Measurements from ENCODE around the gene TNFAIP3.

TNFAIP3 gene

DNA sequence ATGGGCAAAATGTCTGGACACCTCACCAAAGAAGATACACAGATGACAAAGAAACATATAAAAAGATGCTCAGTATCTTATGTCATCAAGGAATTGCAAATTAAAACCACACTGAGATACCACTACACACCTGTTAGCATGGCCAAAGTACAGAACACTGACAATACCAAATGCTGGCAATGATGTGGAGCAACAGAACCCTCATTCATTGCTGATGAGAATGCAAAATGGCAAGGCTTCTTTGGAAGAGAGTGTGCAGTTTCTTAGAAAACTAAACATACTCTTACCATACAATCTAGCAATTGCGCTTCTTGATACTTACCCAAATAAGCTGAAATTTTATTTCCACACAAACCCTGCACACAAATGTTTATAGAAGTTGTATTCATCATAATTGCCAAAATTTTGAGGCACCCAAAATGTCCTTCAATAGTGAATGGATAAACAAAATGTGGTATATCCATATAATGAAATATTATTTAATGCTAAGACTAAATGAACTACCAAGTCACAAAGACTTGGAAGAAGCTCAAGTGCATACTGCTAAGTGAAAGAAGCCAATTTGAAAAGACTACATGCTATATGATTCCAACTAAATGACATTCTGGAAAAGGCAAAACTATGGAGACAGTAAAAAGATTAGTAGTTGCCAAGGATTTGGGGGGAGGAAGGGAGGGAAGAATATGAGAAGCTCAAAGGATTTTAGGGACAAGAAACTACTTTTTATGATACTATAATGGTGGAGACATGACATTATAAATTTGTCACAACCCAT is 50.7 kb downstream of the TNFAIP3 start:
- Mint-ChIP-seq H3K4me3 (no peak overlapping the region), H3K27me3 (no peaks in the 10 kb centered on the region), H3K4me1 (ENCODE audit: low read depth) (peaks cover 25% of the 10 kb centered on the region), H3K36me3 (ENCODE audit: low read depth) (peaks cover 2% of the 10 kb centered on the region), H3K9me3 (peaks cover 11% of the 10 kb centered on the region), H3K27ac (no peak overlapping the region)
- DNase-seq: no peak

DNA sequence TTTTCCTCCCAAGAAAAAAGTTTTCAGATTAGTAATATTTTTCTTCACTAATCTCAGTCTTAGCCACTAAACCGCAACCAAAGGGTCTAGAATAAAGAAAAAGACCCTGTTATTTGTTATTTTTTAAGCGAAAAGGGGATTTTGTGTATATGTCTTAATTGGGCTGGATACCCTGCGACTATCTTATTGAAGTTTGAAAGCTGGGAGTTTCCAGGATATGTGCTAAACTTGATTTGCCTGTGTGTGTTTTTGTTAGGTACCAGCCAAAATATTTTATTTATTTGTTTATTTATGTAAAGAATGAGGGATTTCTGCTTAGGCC is 52.4 kb downstream of the TNFAIP3 start:
- Mint-ChIP-seq H3K36me3 (ENCODE audit: low read depth) (no peaks in the 10 kb centered on the region), H3K4me1 (ENCODE audit: low read depth) (peaks cover 33% of the 10 kb centered on the region), H3K4me3 (no peak overlapping the region), H3K27me3 (no peaks in the 10 kb centered on the region), H3K9me3 (peaks cover under 1% of the 10 kb centered on the region), H3K27ac (no peak overlapping the region)
- DNase-seq: no peak

DNA sequence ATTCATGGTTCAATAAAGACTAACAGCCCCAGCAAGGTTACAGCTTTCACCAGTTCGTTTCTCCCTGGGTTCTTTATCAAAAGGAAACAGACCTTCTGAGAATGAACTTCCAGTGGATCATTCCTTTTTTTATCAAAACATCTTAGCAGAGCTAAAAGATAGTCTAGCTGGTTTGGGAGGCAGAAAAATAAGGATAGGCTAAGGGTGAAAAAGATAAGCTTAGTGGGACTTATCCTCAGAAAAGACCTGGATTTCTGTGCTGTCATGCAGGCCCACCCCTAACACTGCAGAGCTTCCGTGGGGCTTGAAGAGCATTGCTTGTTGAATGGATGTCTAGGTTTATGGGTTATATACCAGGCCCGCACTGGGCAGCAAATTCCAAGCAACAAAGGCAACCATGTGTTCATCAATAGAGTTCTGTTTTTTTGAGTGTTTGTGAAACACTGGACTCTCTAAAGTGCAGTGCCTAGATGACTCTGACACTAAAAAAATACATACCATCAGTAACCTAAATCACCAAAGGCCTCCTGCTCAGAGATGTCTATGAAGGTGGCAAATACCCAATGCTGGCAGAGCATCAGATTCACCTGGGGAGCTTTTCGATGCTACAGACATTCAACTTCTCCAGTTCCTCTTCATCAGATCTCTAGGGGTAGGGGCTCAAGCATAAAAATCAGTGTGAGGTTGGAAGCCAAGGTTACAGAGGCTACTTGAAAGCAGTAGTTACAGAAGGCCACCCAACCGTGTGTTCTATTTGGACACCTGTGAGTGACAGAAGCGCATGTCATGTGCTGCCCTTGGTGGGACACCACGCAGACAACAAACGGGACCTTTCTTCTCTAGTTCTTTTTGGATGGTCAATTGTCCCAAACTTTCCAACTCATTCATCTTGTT is 53.0 kb downstream of the TNFAIP3 start:
- DNase-seq: no peak
- H3K36me3 Mint-ChIP-seq (ENCODE audit: low read depth): no peaks in the 10 kb centered on the region
- no peaks in the 10 kb centered on the region for H3K27me3 Mint-ChIP-seq
- no peak overlapping the region for H3K27ac Mint-ChIP-seq
- no peaks in the 10 kb centered on the region for H3K9me3 Mint-ChIP-seq
- peaks cover 37% of the 10 kb centered on the region for H3K4me1 Mint-ChIP-seq (ENCODE audit: low read depth)
- H3K4me3 Mint-ChIP-seq: no peak overlapping the region

DNA sequence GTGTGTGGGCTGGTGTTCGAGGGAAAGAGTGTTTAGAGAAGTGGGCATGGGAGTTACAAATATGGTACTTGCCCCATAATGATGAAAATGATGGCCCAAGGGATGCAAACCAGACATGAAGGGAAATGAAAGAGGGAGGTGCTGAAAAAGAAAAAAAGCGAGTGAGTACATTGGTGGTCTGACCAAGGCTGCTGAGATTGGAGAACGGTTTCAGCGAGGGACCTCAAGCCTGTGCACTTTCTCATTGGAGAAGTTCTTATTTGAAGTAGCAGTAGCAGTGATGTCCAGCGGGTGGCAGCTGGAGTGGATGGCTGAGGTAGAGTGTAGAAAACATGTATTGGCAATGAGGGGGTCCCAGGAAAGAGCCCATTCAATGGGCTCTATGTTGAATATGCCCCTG is 54.8 kb downstream of the TNFAIP3 start:
- Mint-ChIP-seq H3K9me3 (no peaks in the 10 kb centered on the region), H3K4me3 (no peak overlapping the region), H3K27ac (no peak overlapping the region), H3K4me1 (ENCODE audit: low read depth) (peaks cover 50% of the 10 kb centered on the region), H3K36me3 (ENCODE audit: low read depth) (no peaks in the 10 kb centered on the region), H3K27me3 (no peaks in the 10 kb centered on the region)
- DNase-seq: no peak

DNA sequence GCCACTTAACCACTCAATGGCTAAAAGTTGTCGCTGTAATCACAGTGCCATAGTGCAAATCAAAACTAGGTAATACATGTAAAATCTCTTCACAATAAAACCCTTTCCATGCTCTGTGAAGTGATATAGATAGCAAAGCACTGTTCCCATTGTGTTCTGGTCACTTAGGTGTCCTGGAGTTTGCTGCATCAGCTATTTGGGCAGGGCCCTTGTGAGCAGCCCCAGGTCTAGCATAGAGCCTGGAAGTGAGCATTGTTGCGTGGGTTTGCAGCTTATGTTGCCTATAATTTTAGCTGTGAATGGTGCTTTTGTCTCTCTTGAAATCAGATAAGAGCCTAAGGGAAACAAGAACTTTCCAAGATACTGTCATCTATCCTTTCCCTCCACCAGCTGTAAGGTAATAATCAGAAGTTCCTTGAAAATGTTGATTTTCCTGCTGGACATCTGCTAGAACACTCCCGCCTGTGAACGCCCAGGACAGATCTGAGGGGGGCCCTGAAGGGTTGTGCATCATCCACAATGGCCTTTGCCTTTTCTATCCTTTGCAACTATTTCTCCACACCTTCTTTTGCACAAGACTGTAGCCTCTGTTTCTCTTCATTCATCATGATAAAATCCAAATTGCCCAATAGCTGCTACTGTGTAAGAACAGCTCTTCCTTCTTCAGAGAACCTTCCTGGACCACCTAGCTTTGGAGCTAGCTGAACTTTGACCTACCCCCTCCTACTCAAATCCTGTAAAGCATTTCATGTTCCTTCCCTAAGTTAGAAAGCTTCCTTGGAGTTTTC is 57.0 kb downstream of the TNFAIP3 start:
- Mint-ChIP-seq H3K27me3 (no peaks in the 10 kb centered on the region), H3K36me3 (ENCODE audit: low read depth) (no peaks in the 10 kb centered on the region), H3K4me3 (no peak overlapping the region), H3K9me3 (no peaks in the 10 kb centered on the region), H3K4me1 (ENCODE audit: low read depth) (peaks cover 65% of the 10 kb centered on the region), H3K27ac (no peak overlapping the region)
- DNase-seq: no peak

DNA sequence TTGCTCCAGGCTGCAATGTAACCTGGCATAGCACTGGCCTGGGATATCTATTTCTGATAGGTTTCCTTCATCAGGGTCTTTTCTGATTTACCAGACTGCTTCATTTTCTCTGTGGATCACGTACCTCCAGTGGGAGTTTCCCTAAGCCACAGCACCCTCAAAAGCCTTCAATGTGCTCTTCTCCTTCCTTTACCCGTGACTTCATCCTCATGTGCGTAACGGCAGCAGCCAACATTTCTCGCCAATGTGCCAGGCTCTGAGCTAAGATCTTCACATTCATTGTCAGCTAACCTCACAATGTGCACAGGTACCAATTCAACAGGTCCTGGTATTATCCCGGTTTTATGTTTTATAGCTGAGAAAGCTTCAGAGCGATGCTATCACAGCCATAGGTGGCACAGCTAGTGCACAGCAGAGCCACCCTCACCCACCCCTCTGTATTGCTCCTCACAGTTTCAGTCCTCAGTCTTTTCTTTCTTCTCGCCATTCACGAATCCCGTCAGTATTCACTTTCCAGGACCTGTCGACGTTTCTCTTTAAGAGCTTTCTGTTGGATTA is 58.2 kb downstream of the TNFAIP3 start:
- DNase-seq: no peak
- Mint-ChIP-seq H3K4me1 (ENCODE audit: low read depth) (peaks cover 62% of the 10 kb centered on the region), H3K27me3 (no peaks in the 10 kb centered on the region), H3K4me3 (no peak overlapping the region), H3K27ac (no peak overlapping the region), H3K9me3 (no peaks in the 10 kb centered on the region), H3K36me3 (ENCODE audit: low read depth) (no peaks in the 10 kb centered on the region)

DNA sequence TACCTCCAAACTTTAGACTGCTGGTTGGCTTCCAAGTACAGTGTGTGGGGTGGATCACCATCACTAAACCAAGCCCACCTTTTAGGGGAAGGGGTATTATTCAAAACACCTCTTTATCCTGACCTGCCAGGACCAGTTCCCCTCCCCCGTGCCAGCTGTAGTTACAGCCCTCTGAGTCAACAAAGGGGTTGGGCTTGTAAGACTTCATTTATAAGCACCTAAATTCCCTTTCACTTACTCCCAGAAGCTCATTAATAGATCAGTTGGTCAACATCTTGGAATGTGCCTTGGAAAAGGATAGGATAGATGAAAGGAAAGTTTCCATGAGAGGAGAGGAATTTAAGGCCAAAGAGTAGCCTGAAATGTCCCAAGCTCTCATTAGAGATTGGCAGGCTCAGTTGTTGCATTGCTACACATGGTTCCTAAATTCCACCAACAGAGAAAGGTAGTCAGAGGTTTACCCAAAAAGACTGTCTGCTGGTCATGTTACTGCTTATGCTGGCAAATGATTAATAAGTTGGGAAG is 59.2 kb downstream of the TNFAIP3 start:
- Mint-ChIP-seq H3K27ac (peak overlapping the region; percentile 96), H3K36me3 (ENCODE audit: low read depth) (no peaks in the 10 kb centered on the region), H3K27me3 (no peaks in the 10 kb centered on the region), H3K4me1 (ENCODE audit: low read depth) (peaks cover 61% of the 10 kb centered on the region), H3K9me3 (no peaks in the 10 kb centered on the region), H3K4me3 (no peak overlapping the region)
- DNase-seq: no peak

DNA sequence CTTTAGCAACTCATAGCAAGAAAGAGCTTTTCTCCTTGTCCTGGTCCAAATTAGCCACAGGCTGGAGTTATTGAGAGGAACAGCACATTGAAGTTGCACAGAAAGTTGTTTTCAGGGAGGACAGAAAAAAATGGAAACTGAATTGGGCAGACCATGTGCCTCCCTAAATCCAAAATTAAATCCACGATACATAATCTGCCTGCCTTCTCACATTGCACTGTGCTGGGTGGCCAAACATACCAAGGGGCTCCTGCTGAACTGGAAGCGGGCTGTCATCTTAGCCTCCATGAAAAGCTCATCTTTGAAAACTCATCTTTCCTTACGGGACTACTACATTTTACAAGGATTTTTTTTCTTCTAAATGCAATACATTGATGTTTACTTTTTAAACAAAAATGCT is 59.9 kb downstream of the TNFAIP3 start:
- Mint-ChIP-seq H3K4me1 (ENCODE audit: low read depth) (peaks cover 63% of the 10 kb centered on the region), H3K4me3 (peak overlapping the region; percentile 60), H3K36me3 (ENCODE audit: low read depth) (no peaks in the 10 kb centered on the region), H3K27me3 (no peaks in the 10 kb centered on the region), H3K27ac (peak overlapping the region; percentile 96), H3K9me3 (no peaks in the 10 kb centered on the region)
- no peak for DNase-seq

DNA sequence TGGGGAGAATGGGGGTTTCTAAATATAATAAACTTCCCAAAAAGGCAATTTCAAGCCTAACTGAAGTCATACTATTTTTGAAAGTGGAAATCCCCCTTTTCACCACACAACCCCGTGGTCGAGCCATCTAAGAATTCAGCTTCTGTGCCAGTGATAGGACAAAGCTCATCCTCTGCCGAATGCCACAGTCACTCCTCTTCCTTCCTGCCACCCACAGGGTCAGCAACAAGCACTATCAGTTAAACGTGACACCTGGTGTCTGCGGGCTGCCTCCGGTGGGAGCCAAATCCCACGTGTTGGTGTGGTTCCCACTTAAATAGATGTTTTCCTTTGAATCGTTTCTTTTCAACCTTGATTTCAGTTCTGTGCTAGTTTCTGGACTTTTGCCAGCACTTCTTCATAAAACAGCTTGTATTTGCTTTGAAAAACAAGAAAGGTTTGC is 60.7 kb downstream of the TNFAIP3 start:
- H3K36me3 Mint-ChIP-seq (ENCODE audit: low read depth): no peaks in the 10 kb centered on the region
- no peaks in the 10 kb centered on the region for H3K9me3 Mint-ChIP-seq
- peak; percentile 81 for DNase-seq
- no peaks in the 10 kb centered on the region for H3K27me3 Mint-ChIP-seq
- peaks cover 67% of the 10 kb centered on the region for H3K4me1 Mint-ChIP-seq (ENCODE audit: low read depth)
- H3K4me3 Mint-ChIP-seq: peak overlapping the region; percentile 60
- H3K27ac Mint-ChIP-seq: peak overlapping the region; percentile 96

DNA sequence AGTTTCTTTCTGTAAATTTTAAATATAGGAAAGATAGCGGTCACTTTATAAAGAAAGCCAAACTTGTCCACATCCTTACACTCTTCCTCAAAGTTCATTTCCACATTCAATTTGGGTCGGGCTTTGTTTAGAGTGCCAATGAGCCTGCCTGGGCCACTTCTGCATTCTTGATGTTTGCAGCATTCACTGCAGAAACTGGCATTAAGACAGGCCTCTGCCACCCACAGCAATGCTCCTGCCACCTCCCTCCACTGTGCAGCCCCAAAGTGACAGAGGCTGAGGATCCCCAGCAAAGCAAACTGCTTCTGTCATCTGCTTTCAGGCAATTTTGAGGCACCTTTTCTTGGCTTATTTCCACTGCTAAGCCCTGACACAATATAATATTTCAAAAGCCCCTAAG is 61.2 kb downstream of the TNFAIP3 start:
- Mint-ChIP-seq H3K9me3 (no peaks in the 10 kb centered on the region), H3K4me3 (peak overlapping the region; percentile 60), H3K27ac (peak overlapping the region; percentile 96), H3K27me3 (no peaks in the 10 kb centered on the region), H3K36me3 (ENCODE audit: low read depth) (no peaks in the 10 kb centered on the region), H3K4me1 (ENCODE audit: low read depth) (peaks cover 67% of the 10 kb centered on the region)
- DNase-seq: peak; percentile 60

DNA sequence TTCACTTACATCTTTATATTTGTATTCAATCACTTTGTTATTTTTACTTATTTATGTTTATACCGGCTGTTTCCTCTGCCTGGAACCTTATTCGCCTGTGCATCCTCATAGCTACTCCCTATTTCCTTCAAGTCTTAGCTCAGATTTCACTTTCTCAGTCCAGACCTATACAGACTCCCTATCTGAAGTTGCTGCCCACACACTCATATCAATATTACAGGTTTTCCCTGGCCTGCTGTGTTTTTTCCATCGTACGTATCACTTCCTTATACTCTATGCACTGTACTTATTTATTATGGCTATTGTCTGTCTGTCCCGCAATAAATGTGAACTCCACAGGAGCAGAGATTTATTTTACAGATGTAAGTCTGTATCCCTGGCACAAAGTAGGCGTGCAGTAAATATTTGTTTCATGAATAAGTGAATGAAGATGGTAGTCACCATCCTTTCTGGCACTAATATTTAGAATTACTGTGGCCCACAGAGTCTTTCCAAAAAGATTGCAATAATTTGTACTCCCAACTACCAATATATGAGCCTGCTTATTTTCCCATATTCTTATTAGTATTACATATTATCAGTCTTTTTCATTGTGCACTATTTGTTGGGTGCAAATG is 64.9 kb downstream of the TNFAIP3 start:
- peaks cover 47% of the 10 kb centered on the region for H3K4me1 Mint-ChIP-seq (ENCODE audit: low read depth)

More for the DNA sequence above, 64.9 kb downstream of the TNFAIP3 start:
- Mint-ChIP-seq H3K36me3 (ENCODE audit: low read depth) (peaks cover 3% of the 10 kb centered on the region), H3K4me3 (no peak overlapping the region), H3K9me3 (peaks cover 9% of the 10 kb centered on the region), H3K27ac (no peak overlapping the region), H3K27me3 (no peaks in the 10 kb centered on the region)
- no peak for DNase-seq

All from activated T-cell treated with anti-CD3 and anti-CD28 coated beads, Interleukin-2, amount 50 U/mL, for 24 hours (primary cell).